Stimulated activated CD8-positive, alpha-beta memory T cell treated with anti-CD3 and anti-CD28 coated beads, Interleukin-4, amount 100 ng/mL, for 4 hours (primary cell): Measurements from ENCODE around the gene COPS2.
"Not testable (repeated sequence)": the region's sequence is repeated elsewhere in the genome, so short reads cannot be mapped to it uniquely, and the experiment has no call there.

ENCODE experiments used
- DNase-seq, 2 donors: peaks; one replicate each; pipeline ENCODE4 v3.0.0-alpha.2; 2020; ENCODE audit warnings: low read depth in 2 of 2, low spot score in 1 of 2

Gene COPS2

DNA sequence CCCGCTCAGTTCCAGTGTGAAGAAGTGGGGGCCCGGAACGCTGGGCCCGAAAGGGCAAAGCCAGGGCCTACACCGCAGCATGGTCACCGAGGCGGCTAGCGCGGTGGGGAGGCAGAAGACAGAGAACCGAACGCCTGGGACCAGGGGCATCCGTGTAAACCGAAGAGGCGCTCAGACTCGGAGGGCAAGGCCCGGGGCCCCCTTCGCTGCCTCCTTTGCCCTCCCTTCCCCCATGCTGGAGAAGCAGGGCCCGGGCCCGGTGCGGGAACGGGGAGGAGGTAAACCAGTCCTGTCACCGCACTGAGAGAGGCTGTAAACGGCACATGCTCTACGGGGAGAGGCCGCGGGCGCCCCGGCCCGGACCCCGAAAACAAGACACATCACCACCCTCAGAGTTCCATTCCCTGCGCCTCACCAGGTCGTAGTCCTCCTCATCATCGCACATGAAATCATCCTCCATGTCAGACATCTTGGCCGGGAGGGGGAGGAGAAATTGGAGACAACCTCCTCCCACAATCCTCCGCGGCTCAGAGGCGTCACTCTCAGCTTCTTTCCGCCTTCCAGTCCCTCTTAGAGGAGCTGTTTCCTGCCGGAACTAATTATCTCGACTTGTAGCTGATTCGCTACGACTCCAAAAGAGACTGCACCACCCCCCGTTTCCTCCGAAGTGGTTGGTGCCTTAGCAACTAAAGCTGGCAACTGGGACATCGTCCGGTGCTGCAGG is at the start of gene COPS2:
Gene COPS2, minus strand, starts transcription at position 490 of the 724 bp plus-strand sequence. Its CDS starts 21 bp downstream, at position 469.
- peak; percentile 86 to 88 for DNase-seq

GRCh38 chr15:49200347-49200746 is 44.9 kb upstream of the COPS2 start:
- no peak for DNase-seq

DNA sequence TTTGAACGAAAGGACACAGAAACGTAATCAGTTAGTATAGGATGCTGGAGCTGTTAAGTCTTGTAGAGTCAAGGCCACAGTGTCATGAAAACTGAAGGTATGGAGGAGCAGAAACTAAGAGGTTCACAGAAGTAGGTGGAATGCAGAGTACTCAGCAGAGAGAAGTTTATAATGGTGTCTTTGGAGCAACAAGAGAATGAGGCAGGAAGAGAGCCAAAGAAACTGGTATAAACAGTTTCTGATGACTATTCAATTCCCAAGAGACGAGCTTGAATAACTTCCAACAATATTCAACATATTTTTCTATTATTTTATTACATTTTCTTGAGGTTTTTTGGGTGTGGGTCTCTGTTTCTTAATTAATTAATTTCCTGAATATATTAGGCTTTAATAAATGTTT is 44.3 kb upstream of the COPS2 start:
- no peak for DNase-seq

DNA sequence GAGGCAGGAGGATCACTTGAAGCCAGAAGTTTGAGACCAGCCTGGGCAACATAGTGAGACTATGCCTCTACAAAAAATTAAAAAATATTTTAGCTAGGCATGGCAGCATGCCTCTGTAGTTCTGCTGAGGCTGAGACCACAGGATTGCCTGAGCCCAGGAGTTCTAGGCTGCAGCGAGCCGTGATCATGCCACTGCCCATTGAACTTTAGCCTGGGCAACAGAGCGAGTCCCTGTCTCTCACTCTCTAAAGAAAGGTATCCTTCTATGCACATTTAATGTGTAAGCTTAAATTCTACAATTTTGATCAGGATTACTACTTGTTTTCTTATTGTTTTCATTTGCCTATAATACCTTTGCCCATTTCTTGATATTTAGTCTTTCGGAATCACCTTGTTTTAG is 41.5 kb upstream of the COPS2 start:
- no peak for DNase-seq

- DNase-seq: no peak
These were observed 36.5 kb upstream of the COPS2 start for GRCh38 chr15:49191892-49192291.

DNA sequence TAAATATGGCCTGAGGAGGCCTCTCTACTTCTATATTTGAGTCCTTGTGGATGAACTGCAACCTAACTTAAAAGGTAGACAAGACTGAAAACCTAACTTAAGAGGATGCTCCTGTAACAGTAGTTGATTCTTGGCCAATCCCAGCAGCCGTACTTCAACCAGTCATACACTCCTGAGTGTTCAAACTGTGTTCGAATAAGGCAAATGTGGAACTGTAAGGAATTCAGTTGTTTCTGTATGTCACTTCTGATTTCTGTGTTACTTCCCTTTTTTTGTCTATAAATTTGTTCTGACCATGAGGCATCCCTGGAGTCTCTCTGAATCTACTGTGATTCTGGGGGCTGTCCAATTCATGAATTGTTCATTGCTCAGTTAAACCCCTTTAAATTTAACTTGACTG is 35.2 kb upstream of the COPS2 start:
- DNase-seq: no peak

GRCh38 chr15:49189631-49190030 is 34.2 kb upstream of the COPS2 start:
- no peak for DNase-seq

DNA sequence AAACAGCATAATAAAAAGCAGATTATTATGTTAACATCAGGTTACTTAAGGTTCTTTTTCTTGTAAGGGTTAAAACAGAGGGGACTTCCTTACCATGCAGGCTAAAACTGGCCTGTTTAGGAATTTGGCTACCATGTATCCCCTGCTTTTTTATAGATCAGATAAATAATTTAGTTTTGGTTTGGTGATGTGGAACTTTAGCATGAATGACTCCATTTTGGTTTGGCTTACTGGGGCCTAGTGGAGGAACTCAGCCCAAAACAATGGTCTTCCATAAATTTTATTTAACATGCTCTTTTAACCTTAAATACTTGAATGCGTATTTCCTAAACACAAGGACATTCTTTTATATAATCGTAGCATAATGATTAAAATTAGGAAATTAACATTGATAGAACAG is 33.5 kb upstream of the COPS2 start:
- DNase-seq: no peak

GRCh38 chr15:49187549-49188245 is 32.3 kb upstream of the COPS2 start:
- DNase-seq: no peak

- no peak for DNase-seq
These were observed 30.1 kb upstream of the COPS2 start for GRCh38 chr15:49185473-49185872.

- DNase-seq: not testable (repeated sequence)
These were observed 28.3 kb upstream of the COPS2 start for GRCh38 chr15:49183741-49184140.

DNA sequence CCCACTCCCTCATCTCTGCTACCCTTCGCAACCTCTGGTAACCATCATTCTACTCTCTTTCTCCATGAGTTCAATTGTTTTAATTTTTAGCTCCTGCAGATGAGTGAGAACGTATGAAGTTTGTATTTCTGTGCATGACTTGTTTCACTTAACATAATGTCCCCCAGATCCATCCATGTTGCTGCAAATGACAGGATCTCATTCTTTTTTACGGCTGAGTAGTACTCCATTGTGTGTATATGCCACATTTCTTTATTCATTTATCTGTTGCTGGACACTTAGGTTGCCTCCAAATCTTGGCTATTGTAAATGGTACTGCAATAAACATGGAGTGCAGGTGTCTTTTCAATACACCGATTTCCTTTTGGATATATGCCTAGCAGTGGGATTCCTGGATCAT is 26.7 kb upstream of the COPS2 start:
- no peak for DNase-seq

GRCh38 chr15:49179433-49180190 is 24.2 kb upstream of the COPS2 start:
- no peak for DNase-seq

DNA sequence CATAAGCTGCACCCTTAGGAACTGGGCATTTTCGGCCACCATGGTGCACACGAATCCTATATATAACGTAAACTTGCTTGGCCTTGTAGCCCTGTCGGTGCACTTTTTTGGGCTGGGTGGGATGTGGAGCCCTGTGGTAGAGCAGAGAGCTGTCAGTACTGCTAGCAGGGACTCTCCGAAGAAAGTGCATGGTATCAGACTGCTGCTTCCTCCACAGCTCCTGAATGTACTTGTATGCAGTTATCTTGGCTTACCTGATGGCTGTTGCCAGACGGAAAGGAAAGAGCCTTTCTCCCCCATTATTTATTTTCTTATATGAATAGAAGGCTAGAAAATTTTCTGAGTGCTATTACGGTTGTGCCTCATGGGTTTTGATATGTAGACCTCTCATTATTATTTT is 23.1 kb upstream of the COPS2 start:
- no peak for DNase-seq

DNA sequence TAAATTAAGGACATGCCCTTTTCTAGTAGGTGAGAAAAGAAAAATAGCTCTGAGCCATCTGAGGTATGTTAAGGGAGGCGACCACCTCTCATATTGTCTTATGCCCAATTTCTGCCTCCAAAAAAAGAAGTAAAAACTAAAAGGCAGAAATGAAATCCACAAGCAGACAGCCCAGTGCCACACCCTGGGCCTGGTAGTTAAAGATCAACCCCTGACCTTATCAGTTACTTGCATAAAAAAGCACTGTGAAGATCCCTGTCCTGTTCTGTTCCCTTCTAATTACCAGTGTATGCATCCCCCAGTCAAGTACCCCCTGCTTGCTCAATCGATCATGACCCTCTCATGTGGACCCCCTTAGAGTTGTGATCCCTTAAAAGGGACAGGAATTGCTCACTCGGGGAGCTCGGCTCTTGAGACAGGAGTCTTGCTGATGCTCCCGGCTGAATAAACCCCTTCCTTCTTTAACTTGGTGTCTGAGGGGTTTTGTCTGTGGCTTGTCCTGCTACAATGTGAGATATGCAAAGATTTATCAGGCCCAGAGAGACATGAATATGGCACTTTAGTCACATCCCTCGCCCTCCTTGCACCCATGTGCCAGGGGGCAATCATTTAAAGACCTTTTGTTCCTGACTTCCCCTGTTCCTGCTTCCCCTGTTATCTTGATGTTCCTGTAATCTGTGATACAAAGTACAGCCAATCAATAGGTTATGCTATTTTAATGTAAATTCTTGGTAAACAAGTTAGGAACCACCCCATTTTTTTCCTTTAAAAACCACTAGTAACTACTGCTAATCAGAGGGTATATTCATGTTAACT is 20.4 kb upstream of the COPS2 start:
- DNase-seq: not testable (repeated sequence)

- DNase-seq: no peak
These were observed 19.5 kb upstream of the COPS2 start for GRCh38 chr15:49174902-49175301.

DNA sequence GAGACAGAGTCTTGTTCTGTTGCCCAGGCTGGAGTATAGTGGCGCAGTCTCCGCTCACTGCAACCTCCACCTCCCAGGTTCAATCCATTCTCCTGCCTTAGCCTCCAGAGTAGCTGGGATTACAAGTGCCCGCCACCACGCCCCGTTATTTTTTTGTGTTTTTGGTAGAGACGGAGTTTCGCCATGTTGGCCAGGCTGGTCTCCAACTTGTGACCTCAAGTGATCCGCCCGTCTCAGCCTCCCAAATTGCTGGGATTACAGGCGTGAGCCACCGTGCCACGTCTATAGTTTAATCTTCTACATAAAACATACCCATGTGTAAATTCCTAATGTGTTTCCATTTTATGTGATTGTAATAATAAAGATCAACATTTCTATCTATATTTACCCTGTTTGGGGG is 16.4 kb upstream of the COPS2 start:
- DNase-seq: no peak

DNA sequence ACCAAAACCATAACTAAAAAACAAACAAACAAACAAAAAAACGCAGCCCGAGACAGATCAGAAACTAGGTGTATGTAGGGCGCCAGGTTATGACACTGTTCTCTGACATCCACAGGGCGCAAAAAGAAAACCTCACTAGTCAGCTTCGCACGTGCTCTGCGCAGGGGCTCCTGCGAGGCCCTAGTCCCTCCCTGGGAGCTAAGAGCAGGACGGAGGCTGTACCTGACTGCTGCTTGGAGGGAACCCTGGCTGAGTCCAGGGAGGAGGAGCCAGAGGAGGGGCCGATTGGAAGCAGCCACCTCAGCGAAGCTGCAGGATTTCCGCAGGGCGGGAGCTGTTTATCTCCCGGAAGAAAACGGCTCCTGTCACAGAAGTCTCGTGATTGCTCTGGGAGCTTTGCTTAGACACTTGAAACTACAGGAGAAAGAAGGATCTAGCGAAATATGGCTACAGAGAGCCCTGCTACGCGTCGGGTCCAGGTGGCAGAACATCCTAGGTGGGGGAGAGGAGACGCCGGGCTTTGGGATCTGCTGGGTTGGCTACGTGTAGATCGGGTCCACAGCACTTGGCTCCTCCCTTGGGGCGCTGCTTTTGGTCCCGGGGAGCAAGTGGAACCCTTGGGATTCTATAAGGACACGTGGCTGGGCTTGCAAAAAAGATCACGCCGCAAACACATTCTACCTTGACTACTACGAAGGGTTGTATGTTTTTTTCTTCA is 14.6 kb upstream of the COPS2 start, which contains the start of gene GALK2:
Gene GALK2, plus strand, starts transcription at position 368 of the 718 bp plus-strand sequence. Its CDS starts 76 bp downstream, at position 444.
- peak; percentile 38 to 56 for DNase-seq

GRCh38 chr15:49168016-49168415 is 12.6 kb upstream of the COPS2 start:
- DNase-seq: no peak

DNA sequence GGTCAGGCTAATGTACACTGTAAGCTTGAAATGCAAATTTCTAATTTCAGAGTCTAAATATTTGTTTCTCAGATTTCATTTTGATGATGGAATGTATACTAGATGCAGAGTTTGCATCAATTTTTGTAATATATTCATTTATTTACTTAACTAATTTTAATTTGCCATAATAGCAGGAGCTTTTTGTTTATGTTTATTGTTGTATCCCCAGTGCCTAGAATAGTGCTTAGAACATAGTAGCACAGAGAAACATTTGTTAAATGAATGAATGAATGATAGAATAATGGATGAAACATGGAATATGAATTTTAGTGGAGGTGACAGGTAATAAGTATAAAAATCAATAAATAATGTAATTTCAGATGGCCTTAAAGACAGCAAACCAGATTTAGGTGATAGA is 9.5 kb upstream of the COPS2 start:
- DNase-seq: no peak
